SK-N-SH (cell line): Measurements from ENCODE around the gene GPR157. TPM values are rescaled to one million over a fixed set of nuclear protein-coding genes. Genes with fewer than 3 reads are reported as not detected.

Source experiments
- CTCF ChIA-PET: fragments of 300-600, 350-600 bp; formaldehyde crosslinking; extraction: SDS; loops from one replicate; lab custom pipeline; 2021; lab: Yijun Ruan, JAX
- POLR2A ChIA-PET: fragments of 350-600 bp; sonication (Branson Sonifier 250); formaldehyde crosslinking; extraction: SDS; loops from one replicate; lab custom pipeline; 2020; ENCODE audit warnings: antibody characterized with exemption, inconsistent platforms; lab: Yijun Ruan, JAX
- DNase-seq: peaks from one replicate; pipeline ENCODE4 v3.0.0; 2012
- H2AFZ ChIP-seq: fragments of 200-600 bp; sonication (generic); 2 replicates; pipeline ENCODE4 v1.8.1; 2016; ENCODE audit warnings: antibody characterized with exemption, mild to moderate bottlenecking, low read depth
- H3F3A ChIP-seq: fragments of 200-600 bp; sonication (generic); replicated peaks from 2 replicates; pipeline ENCODE3; 2016; ENCODE audit warnings: antibody characterized with exemption, mild to moderate bottlenecking; ENCODE audit not compliant: insufficient read depth
- H3K27ac ChIP-seq, 2 experiments: fragments of 200-500 bp in 1 of 2; fragments of 200-600 bp in 1 of 2; sonication (Bioruptor generic) in 1 of 2; sonication (generic), shearing (Covaris generic) in 1 of 2; 2 replicates each; pipeline versions ENCODE4 v1.5.1 to v1.6.1; 2014 to 2016; ENCODE audit warnings: low read depth in 2 of 2, inconsistent platforms in 1 of 2, low read length in 1 of 2, mild to moderate bottlenecking in 1 of 2, mixed read lengths in 1 of 2
- H3K27me3 ChIP-seq: fragments of 200-600 bp; sonication (generic), shearing (Covaris generic); 2 replicates; pipeline ENCODE4 v1.6.1; 2016; ENCODE audit warnings: mixed run types; ENCODE audit not compliant: insufficient read depth
- H3K36me3 ChIP-seq, 2 experiments: fragments of 200-500 bp in 1 of 2; fragments of 200-600 bp in 1 of 2; sonication (Bioruptor generic) in 1 of 2; sonication (generic) in 1 of 2; replicated peaks in 1 of 2; 2 replicates each; pipeline versions ENCODE3 to v1.5.1; 2014 to 2016; ENCODE audit warnings: low read length in 1 of 2, mild to moderate bottlenecking in 1 of 2; ENCODE audit not compliant: insufficient read depth in 2 of 2, control insufficient read depth in 1 of 2
- H3K4me1 ChIP-seq, 2 experiments: fragments of 200-500 bp in 1 of 2; fragments of 200-600 bp in 1 of 2; sonication (Bioruptor generic) in 1 of 2; sonication (generic), shearing (Covaris generic) in 1 of 2; 2 replicates each; pipeline versions ENCODE4 v1.5.1 to v1.6.1; 2014 to 2016; ENCODE audit warnings: low read depth in 1 of 2, low read length in 1 of 2, mixed run types in 1 of 2; ENCODE audit not compliant: insufficient read depth in 2 of 2, control insufficient read depth in 1 of 2
- H3K4me2 ChIP-seq: fragments of 200-600 bp; sonication (generic), shearing (Covaris generic); 2 replicates; pipeline ENCODE4 v1.6.1; 2017; ENCODE audit warnings: mixed run types
- H3K4me3 ChIP-seq, 2 experiments: fragments of 200-500 bp in 1 of 2; fragments of 200-600 bp in 1 of 2; sonication (Bioruptor generic) in 1 of 2; sonication (generic), shearing (Covaris generic) in 1 of 2; 2 replicates each; pipeline versions ENCODE4 v1.5.1 to v1.8.1; 2014 to 2016; ENCODE audit warnings: low read depth in 2 of 2, inconsistent platforms in 1 of 2, low read length in 1 of 2, mild to moderate bottlenecking in 1 of 2, mixed read lengths in 1 of 2, moderate library complexity in 1 of 2
- H3K79me2 ChIP-seq: fragments of 200-600 bp; sonication (generic); 2 replicates; pipeline ENCODE4 v1.8.1; 2017; ENCODE audit warnings: mild to moderate bottlenecking; ENCODE audit not compliant: insufficient read depth
- H3K9ac ChIP-seq: fragments of 200-600 bp; sonication (generic); 2 replicates; pipeline ENCODE4 v1.6.1; 2017; ENCODE audit warnings: mixed run types
- H3K9me2 ChIP-seq: fragments of 200-600 bp; sonication (generic); 2 replicates; pipeline ENCODE4 v1.6.1; 2017; ENCODE audit warnings: mixed run types
- H3K9me3 ChIP-seq: fragments of 200-600 bp; sonication (generic); 2 replicates; pipeline ENCODE4 v1.6.1; 2017; ENCODE audit warnings: mixed run types, mild to moderate bottlenecking, moderate library complexity
- H4K20me1 ChIP-seq: fragments of 200-600 bp; sonication (generic); 2 replicates; pipeline ENCODE4 v1.6.1; 2017; ENCODE audit warnings: mild to moderate bottlenecking, mixed run types; ENCODE audit not compliant: insufficient read depth
- ELF1 ChIP-seq: IDR thresholded peaks from 2 replicates; pipeline ENCODE4 v1.4.0; 2012
- GABPA ChIP-seq: IDR thresholded peaks from 2 replicates; pipeline ENCODE4 v1.4.0; 2012; ENCODE audit warnings: low read depth, mild to moderate bottlenecking
- MXI1 ChIP-seq: IDR thresholded peaks from 2 replicates; pipeline ENCODE4 v1.6.1; 2012; ENCODE audit warnings: mild to moderate bottlenecking, low read depth, low read length, improper control_type of control experiment
- NFIC ChIP-seq: IDR thresholded peaks from 2 replicates; pipeline ENCODE4 v1.4.0; 2012; ENCODE audit warnings: borderline replicate concordance
- NRF1 ChIP-seq: IDR thresholded peaks from 2 replicates; pipeline ENCODE4 v1.6.1; 2012; ENCODE audit warnings: low read depth, mild to moderate bottlenecking, low read length
- POLR2AphosphoS5 ChIP-seq: IDR thresholded peaks from 2 replicates; pipeline ENCODE4 v1.6.1; 2012; ENCODE audit warnings: low read depth, low read length
- RCOR1 ChIP-seq: fragments of 150-350 bp; IDR thresholded peaks from 2 replicates; pipeline ENCODE4 v1.6.1; 2017; ENCODE audit warnings: antibody characterized with exemption, low read length
- RFX5 ChIP-seq: IDR thresholded peaks from 2 replicates; pipeline ENCODE4 v1.6.1; 2012; ENCODE audit warnings: mild to moderate bottlenecking, improper control_type of control experiment, low read length
- RXRA ChIP-seq: IDR thresholded peaks from 2 replicates; pipeline ENCODE4 v1.4.0; 2012; ENCODE audit warnings: low read depth, mild to moderate bottlenecking, borderline replicate concordance
- SMC3 ChIP-seq: IDR thresholded peaks from 2 replicates; pipeline ENCODE4 v1.6.1; 2012; ENCODE audit warnings: low read depth, low read length, improper control_type of control experiment
- TCF12 ChIP-seq: IDR thresholded peaks from 2 replicates; pipeline ENCODE4 v1.4.0; 2012
- WGBS: methylation state at CpG from one replicate; pipeline ENCODE4 v1.1.6; 2017; ENCODE audit warnings: low lambda C conversion rate; 5-methylcytosine and 5-hydroxymethylcytosine counted together
- polyA plus RNA-seq, 3 experiments: library from polyadenylated mRNA; depleted of rRNA; stranded (reverse); fragments of >200 nt; gene quantifications; 2 replicates each; pipeline ENCODE4 v1.2.3, GENCODE V29; 2012
- TF ChIP-seq, protein P1 (sequence below): fragments of 200-600 bp; sonication (generic); IDR thresholded peaks from 2 replicates; pipeline ENCODE4 v1.6.1; 2017; ENCODE audit warnings: antibody characterized with exemption, mild to moderate bottlenecking, moderate library complexity
- TF ChIP-seq, protein P2 (sequence below): fragments of 150-350 bp; IDR thresholded peaks from 2 replicates; pipeline ENCODE4 v1.6.1; 2017; ENCODE audit warnings: antibody characterized with exemption, low read length, low read depth, borderline replicate concordance
- TF ChIP-seq, protein P3 (sequence below): IDR thresholded peaks from 2 replicates; pipeline ENCODE4 v1.6.1; 2012; ENCODE audit warnings: mild to moderate bottlenecking, low read depth, low read length, moderate library complexity
- TF ChIP-seq, protein P4 (sequence below): IDR thresholded peaks from 2 replicates; pipeline ENCODE4; 2012
- TF ChIP-seq, protein P5 (sequence below): IDR thresholded peaks from 2 replicates; pipeline ENCODE4 v1.4.0; 2012; ENCODE audit warnings: low read depth, borderline replicate concordance

GPR157 gene
- polyA plus RNA-seq, 1 of the 3 experiments (the other 2 are of a cell fraction) = 1.8 TPM

DNA sequence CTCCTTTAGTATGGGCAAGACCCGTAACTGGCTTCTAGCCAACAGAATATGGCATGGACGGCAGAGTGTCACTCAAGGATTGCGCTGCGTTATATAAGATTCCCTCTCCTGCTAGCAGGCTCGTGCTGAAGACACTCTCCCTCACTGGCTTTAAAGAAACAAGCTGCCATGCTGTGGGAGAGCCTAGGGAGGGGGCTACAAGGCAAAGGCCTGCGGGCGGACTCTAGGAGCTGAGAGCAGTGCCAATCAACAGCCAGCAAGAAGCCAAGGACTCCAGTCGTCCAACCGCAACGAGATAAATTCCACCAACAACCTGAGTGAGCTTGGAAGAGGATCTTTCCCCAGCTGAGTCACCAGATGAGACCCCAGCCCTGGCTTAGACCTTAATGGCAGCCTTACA is 45.9 kb upstream of the GPR157 start:
- Histone ChIP-seq H3K79me2 (peaks cover 100% of the 10 kb centered on the region), H3K9me3 (no peaks in the 10 kb centered on the region), H3K4me1 (peaks cover 0 to under 1% of the 10 kb centered on the region in 2 experiments; a peak in 1 of 4 replicates), H3K4me3 (no peak overlapping the region), H3F3A (no peaks in the 10 kb centered on the region), H3K27me3 (no peaks in the 10 kb centered on the region), H2AFZ (no peak overlapping the region)
- POLR2A ChIA-PET = no interaction called here
- no peak for TF ChIP-seq RCOR1
- TF ChIP-seq, protein P1, sequence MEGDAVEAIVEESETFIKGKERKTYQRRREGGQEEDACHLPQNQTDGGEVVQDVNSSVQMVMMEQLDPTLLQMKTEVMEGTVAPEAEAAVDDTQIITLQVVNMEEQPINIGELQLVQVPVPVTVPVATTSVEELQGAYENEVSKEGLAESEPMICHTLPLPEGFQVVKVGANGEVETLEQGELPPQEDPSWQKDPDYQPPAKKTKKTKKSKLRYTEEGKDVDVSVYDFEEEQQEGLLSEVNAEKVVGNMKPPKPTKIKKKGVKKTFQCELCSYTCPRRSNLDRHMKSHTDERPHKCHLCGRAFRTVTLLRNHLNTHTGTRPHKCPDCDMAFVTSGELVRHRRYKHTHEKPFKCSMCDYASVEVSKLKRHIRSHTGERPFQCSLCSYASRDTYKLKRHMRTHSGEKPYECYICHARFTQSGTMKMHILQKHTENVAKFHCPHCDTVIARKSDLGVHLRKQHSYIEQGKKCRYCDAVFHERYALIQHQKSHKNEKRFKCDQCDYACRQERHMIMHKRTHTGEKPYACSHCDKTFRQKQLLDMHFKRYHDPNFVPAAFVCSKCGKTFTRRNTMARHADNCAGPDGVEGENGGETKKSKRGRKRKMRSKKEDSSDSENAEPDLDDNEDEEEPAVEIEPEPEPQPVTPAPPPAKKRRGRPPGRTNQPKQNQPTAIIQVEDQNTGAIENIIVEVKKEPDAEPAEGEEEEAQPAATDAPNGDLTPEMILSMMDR = no peak
- no peak for TF ChIP-seq NFIC
- TF ChIP-seq, protein P2, sequence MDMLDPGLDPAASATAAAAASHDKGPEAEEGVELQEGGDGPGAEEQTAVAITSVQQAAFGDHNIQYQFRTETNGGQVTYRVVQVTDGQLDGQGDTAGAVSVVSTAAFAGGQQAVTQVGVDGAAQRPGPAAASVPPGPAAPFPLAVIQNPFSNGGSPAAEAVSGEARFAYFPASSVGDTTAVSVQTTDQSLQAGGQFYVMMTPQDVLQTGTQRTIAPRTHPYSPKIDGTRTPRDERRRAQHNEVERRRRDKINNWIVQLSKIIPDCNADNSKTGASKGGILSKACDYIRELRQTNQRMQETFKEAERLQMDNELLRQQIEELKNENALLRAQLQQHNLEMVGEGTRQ = no peak
- TF ChIP-seq TCF12 = no peak
- no peak for TF ChIP-seq RFX5
- no peak for TF ChIP-seq GABPA
- no peak for TF ChIP-seq POLR2AphosphoS5
- TF ChIP-seq, protein P3, sequence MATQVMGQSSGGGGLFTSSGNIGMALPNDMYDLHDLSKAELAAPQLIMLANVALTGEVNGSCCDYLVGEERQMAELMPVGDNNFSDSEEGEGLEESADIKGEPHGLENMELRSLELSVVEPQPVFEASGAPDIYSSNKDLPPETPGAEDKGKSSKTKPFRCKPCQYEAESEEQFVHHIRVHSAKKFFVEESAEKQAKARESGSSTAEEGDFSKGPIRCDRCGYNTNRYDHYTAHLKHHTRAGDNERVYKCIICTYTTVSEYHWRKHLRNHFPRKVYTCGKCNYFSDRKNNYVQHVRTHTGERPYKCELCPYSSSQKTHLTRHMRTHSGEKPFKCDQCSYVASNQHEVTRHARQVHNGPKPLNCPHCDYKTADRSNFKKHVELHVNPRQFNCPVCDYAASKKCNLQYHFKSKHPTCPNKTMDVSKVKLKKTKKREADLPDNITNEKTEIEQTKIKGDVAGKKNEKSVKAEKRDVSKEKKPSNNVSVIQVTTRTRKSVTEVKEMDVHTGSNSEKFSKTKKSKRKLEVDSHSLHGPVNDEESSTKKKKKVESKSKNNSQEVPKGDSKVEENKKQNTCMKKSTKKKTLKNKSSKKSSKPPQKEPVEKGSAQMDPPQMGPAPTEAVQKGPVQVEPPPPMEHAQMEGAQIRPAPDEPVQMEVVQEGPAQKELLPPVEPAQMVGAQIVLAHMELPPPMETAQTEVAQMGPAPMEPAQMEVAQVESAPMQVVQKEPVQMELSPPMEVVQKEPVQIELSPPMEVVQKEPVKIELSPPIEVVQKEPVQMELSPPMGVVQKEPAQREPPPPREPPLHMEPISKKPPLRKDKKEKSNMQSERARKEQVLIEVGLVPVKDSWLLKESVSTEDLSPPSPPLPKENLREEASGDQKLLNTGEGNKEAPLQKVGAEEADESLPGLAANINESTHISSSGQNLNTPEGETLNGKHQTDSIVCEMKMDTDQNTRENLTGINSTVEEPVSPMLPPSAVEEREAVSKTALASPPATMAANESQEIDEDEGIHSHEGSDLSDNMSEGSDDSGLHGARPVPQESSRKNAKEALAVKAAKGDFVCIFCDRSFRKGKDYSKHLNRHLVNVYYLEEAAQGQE = no peak
- no peak for TF ChIP-seq SMC3
- TF ChIP-seq ELF1 = no peak
- TF ChIP-seq, protein P4, sequence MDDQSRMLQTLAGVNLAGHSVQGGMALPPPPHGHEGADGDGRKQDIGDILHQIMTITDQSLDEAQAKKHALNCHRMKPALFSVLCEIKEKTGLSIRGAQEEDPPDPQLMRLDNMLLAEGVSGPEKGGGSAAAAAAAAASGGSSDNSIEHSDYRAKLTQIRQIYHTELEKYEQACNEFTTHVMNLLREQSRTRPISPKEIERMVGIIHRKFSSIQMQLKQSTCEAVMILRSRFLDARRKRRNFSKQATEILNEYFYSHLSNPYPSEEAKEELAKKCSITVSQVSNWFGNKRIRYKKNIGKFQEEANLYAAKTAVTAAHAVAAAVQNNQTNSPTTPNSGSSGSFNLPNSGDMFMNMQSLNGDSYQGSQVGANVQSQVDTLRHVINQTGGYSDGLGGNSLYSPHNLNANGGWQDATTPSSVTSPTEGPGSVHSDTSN = no peak
- no peak for TF ChIP-seq NRF1
- no peak for TF ChIP-seq RXRA
- TF ChIP-seq, protein P5, sequence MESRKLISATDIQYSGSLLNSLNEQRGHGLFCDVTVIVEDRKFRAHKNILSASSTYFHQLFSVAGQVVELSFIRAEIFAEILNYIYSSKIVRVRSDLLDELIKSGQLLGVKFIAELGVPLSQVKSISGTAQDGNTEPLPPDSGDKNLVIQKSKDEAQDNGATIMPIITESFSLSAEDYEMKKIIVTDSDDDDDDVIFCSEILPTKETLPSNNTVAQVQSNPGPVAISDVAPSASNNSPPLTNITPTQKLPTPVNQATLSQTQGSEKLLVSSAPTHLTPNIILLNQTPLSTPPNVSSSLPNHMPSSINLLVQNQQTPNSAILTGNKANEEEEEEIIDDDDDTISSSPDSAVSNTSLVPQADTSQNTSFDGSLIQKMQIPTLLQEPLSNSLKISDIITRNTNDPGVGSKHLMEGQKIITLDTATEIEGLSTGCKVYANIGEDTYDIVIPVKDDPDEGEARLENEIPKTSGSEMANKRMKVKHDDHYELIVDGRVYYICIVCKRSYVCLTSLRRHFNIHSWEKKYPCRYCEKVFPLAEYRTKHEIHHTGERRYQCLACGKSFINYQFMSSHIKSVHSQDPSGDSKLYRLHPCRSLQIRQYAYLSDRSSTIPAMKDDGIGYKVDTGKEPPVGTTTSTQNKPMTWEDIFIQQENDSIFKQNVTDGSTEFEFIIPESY = no peak
- TF ChIP-seq MXI1 = no peak
- TF ChIP-seq, all 33 proteins: peak for 0
- Histone ChIP-seq H3K4me2 (no peak overlapping the region), H3K9ac (no peak overlapping the region), H4K20me1 (peaks cover 97% of the 10 kb centered on the region), H3K27ac (no peak overlapping the region), H3K9me2 (no peaks in the 10 kb centered on the region), H3K36me3 (peaks cover 12 to 20% of the 10 kb centered on the region in 2 experiments)
- WGBS = 93% methylated on average over 10 of the region's 10 CpGs
- DNase-seq = no peak
- CTCF ChIA-PET = interaction anchor here (1.1 to 3.2 kb wide), 2 partner anchors 9 to 64 kb away, joined by 3 to 7 read pairs; no protein-coding TSS in a partner anchor
